GM18511 (cell line): Measurements from ENCODE around the gene KRT2.

Experiments
- ATAC-seq: cut with Tn5 transposase; IDR thresholded peaks from one replicate; pipeline ENCODE4 v1.9.1; 2021; ENCODE audit warnings: mild to moderate bottlenecking, moderate library complexity; ENCODE audit not compliant: unreplicated experiment

Gene KRT2

DNA sequence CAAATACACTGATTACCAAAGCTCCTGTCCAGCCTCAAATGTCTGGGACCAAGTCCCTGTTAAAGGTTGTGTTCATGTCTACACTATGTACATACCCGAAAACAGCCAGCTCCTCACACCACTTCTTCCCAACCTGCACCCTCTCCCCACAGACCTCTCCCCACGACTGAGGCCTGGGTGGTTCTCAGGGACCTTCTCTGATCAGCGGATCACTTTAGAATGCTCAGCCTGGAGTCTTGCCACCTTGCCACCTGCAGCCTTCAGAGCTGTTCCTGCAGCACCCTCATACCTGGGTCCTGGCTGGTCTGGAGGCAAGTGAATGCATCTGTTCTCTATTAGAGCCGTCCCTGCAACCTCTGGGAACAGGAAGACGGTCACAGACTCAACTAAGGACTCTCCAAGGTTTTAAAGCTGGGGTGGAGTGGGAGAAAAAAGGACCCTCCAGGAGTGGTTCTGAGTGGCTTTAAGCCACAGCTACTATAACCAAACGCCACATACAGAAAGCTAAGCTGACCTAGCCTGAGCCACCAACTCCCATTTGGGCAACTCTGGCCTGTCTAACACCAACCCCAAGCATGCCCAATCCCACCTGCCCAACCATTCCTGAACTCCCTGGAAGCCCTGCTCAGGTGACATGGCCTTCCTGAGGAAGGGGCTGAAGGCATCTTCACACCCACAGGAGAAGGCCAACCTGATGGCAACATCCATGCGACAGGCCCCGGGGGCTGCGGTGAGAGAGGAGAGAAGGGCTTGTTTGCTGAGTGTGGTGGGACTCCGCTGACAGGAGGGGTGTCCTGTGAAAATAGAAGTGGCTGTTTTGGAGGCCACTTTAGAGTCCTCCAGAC, 8.6 kb downstream of the KRT2 start:
- no peak for ATAC-seq

GRCh38 chr12:52641468-52641867, 10.5 kb downstream of the KRT2 start:
- ATAC-seq = no peak

DNA sequence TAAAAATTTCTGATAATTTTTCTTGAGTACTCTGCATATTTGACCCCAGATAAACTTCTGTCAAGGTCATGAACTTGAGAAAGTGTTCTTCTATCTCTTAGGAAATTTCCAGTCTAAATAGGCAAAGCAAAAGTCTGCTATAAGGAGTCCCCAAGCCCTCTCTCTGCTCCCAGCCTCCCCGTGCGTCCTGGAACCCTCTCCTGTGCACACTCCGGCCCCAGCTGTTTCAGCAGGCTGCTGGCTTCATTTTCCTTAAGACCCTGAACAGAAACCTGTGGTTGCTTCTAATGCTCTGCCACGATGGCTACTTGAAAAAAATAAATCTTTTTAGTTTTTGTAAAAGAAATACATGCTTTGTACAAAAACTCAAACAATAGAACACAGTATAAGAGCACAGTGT, 14.7 kb downstream of the KRT2 start:
- ATAC-seq = no peak

- ATAC-seq = no peak
Observed at GRCh38 chr12:52636592-52637258, 15.3 kb downstream of the KRT2 start.

GRCh38 chr12:52636189-52636588, 15.8 kb downstream of the KRT2 start:
- no peak for ATAC-seq

DNA sequence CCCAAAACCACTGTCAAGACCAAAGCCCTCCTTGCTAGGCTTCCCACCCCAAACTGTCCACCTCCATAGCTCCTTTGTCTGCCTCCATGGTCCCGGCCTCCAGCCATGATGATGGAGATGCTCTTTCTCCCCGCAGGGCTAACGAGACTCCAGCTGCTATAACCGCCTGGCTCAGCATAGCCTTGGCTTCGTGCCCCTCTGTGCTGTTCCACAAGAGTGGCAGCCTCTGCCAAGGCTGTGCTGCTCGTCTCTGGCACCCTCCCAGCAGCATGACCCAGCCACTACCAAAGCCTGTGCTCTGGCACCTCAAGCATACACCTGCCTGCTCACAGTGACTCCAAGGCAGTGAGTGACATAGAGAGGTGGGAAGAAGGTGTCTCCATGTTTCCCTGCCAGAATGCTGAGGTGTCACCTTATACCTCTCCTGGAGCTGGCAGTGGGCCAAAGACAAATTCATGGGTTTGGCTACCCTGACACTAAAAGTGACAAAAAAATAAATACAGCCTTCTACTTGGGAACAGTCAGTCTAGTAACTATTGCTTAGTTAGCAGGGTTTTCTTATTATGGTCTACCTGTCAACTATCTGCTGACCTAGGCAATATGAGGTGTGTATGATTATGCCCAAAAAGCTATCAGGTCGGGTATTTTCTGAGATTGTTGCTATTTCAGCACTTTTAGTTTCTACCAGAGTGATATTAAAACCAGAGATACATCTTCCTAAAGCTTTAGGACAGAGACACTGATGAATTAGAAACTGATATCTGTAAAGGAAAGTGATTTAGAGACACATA, 17.6 kb downstream of the KRT2 start:
- ATAC-seq = no peak

- ATAC-seq = no peak
Observed at GRCh38 chr12:52633383-52633782, 18.6 kb downstream of the KRT2 start.

- no peak for ATAC-seq
Observed at GRCh38 chr12:52632656-52633055, 19.4 kb downstream of the KRT2 start.

DNA sequence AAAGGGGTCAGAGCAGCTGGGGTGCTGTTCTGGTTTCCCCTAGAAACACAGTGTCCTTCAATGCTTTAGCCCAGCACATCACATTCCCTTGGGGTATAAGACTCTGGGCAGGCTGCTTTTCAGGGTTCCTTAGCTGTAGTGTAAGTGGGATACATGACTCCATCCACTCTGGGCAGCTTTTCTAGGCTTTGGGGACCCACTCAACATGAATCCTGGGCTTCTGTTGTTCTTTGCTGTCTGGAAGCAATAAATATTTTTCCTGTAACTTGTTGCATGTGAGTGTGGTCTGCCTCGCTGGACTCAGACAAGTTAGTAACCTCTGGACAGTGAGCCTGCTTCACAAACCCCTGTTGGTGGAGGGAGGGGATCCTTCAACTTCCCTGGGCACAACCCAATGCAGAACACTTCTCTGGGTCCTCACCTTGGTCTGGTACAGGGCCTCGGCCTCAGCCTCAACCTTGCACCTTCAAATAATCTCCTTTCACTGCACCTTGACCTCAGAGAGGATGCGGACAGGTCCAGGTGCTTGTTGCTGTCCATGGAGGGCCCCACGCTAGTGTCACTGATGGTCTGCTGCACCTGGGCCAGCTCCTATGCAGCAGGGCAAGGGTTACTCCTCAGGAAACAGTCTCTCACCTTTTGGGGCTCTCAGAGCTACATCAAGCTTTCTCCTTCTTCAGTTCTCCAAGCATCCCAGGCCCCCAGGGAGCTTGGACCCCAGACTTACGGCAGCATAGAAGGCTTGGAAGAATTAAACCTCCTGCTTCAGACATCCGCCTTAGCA, 20.1 kb downstream of the KRT2 start:
- ATAC-seq = no peak

GRCh38 chr12:52631264-52631663, 20.7 kb downstream of the KRT2 start:
- no peak for ATAC-seq

GRCh38 chr12:52630599-52631200, 21.3 kb downstream of the KRT2 start:
- no peak for ATAC-seq

GRCh38 chr12:52630008-52630500, 22.0 kb downstream of the KRT2 start:
- no peak for ATAC-seq

DNA sequence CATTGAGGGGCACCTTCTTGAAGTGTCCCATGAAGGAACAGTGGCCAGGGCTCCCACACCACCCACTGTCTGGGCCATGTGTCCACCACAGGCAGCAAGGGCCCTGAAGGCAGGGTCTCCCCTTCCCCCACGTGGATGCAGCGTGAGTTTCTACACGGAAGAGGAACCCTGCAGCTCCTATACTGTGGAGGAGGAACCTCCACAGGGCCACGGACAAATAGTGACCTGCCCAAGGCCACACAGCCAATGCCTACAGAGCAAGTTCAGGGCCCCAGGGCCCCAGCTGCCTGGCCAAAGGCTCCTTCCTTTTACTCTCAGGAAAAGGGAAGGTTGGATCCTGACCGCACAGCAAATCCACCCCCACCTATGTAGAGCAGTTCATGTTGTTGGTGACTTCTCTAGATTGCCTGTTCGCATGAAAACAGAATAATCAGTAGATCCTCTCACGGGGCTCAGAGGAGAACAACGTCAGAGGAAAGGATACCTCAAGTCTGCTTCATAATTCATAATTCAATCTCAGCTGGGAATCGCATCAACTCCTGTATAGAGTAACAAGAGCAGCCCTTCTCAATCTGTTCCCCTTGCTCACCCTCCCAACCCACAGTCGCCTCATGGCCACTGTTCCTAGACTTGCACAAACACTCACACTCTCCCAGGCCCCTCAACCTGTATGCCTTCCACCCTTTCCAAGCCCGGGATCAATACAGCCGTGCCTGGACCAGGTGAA, 22.6 kb downstream of the KRT2 start:
- no peak for ATAC-seq

GRCh38 chr12:52628841-52629240, 23.2 kb downstream of the KRT2 start:
- no peak for ATAC-seq

- ATAC-seq = no peak
Observed at GRCh38 chr12:52628111-52628507, 23.9 kb downstream of the KRT2 start.

DNA sequence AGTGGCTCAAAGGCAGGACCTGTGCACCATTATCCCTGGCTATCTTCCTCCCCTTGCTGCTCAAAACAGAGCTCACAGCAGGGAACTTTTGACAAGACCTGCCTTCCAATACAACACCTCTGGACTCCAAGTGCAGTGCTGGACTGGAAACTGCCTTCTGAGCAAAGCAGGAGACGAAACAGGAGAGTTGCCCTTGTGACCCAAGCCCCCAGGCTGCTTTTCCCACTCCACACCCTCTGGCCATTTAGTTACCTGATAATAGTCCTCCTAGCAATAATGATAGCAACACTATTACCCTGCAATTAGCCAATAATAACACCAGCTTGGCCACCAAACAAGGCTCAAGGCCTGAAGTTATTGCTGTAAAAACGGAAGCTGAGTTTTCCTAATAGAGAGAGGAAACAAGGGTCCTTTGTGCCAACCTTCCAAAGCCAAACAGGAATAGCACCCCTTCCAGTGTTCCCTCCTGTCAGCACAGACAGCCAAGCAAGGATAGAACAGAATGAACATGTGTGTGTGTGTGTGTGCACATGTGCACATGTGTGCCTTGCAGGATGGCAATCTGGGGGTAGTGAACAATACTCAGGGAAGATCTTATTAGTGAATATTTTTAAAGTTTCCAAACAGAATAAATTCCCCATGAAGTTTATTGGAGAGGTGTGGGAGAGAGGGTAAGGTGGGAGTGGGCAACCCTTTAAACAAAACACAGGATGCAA, 24.5 kb downstream of the KRT2 start:
- ATAC-seq = no peak

DNA sequence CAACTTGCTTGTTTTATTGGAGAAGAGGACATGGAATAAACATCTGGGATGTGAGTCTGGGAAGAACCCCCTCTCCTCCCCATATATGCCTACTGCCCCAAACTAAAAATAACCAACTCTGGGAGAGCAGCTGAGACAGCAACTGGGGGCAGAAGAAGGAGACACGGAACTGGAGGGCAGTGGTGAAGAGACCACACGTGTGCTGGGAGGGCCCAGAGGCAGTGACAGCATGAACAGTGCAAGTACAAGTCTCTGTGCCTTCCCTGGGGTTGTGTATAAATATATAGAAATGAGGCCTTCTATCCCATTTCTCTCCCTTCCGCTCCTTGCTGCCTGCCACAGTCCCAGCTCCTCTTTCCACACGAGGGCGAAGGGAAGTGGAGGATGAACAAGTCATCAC, 29.7 kb downstream of the KRT2 start:
- no peak for ATAC-seq

DNA sequence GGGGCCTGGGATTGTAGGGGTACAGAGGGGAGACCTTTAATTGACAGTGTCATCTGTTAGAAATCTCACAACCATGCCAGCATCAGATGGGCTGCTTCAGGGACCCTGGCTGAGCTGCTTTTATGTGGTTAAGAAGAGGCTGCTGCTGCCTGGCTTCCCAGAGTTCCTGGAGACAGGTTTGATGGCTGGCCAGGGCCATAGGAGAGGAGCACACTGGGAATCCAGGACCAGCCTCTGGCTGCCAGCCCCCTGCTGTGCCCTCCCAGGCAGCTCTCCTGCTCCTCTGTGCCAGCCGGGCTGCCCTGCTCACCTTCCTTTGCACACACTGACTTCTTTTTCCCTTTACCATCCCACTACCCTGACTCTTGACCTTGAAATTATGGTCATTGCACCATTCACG, 33.1 kb downstream of the KRT2 start:
- no peak for ATAC-seq

DNA sequence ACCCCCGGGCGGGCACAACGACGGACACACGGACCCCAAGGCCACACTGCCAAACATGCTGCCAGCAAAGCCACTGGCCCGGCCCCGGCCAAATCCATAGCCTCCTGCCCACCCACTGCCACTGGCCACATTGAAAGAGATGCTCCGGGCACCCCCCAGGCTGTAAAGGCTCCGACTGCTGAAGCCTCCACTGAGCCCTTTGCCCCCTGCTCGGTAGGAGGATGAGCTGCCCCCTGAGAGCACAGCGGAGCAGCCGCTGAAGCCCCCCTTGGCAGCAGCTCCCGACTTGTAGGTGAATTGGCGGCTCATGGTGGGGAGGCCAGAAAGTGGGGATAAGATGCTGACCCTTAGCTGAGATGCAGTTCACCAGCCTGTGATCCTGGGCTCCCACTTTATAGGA, 33.8 kb downstream of the KRT2 start, which contains the start of gene KRT73:
Gene KRT73 (minus strand): TSS at position 344 of the 400 bp plus-strand sequence. CDS start 35 bp downstream, at position 309.
- no peak for ATAC-seq
